AG20443 (cell line): Measurements from ENCODE around the gene SPINK6.

ENCODE experiments used
- DNase-seq: peaks from one replicate; pipeline ENCODE4 v3.0.0; 2012; ENCODE audit warnings: low spot score, mixed read lengths

SPINK6 gene, protein sequence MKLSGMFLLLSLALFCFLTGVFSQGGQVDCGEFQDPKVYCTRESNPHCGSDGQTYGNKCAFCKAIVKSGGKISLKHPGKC

DNA sequence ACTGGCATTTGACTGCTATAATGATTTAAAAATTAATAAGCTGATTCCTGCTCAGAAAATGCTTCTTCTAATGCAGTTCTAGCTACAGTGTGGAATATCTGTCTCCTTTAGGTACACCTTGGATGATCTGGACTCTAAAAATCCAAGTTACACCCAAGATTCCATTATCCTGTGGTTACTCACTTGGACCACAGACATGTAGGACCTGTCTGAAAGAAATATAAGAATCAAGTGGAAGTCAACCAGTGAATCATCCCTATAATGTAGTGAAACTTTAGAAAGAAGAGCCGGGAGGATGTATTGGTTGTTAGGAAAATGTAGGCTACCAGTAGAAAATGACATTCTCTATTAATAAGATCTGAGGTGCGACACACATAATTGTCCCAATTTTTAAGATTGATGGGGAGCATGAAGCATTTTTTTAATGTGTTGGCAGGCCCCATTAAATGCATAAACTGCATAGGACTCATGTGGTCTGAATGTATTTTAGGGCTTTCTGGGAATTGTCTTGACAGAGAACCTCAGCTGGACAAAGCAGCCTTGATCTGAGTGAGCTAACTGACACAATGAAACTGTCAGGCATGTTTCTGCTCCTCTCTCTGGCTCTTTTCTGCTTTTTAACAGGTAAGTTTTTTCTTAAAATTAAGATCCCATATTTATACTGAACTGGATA is at the start of gene SPINK6:
TSS of gene SPINK6 (plus strand) at position 512 of the 673 bp plus-strand sequence. CDS start at position 567, 55 bp downstream.
- no peak for DNase-seq

- DNase-seq: no peak
Observed at GRCh38 chr5:148156609-148157008, 46.2 kb upstream of the SPINK6 start.

DNA sequence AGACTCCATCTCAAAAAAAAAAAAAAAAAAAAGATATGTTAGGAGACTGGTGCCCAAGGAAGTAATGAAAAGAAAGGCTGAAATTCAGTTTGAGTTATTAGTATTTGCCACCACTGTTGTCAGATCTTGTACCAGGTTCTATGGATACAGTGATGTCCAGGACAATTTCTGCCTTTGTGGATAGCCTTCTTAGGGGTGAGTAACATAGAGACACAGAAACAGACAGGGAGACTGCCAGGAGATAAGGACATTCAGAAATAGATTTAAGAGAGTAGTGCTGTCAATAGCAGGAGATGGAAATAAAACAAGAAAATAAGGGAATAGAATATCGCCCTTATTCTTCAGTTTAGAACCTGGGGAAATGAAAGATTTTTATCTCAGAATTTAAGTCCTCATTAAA is 40.8 kb upstream of the SPINK6 start:
- DNase-seq: no peak

GRCh38 chr5:148163345-148163744 is 39.5 kb upstream of the SPINK6 start:
- no peak for DNase-seq

DNA sequence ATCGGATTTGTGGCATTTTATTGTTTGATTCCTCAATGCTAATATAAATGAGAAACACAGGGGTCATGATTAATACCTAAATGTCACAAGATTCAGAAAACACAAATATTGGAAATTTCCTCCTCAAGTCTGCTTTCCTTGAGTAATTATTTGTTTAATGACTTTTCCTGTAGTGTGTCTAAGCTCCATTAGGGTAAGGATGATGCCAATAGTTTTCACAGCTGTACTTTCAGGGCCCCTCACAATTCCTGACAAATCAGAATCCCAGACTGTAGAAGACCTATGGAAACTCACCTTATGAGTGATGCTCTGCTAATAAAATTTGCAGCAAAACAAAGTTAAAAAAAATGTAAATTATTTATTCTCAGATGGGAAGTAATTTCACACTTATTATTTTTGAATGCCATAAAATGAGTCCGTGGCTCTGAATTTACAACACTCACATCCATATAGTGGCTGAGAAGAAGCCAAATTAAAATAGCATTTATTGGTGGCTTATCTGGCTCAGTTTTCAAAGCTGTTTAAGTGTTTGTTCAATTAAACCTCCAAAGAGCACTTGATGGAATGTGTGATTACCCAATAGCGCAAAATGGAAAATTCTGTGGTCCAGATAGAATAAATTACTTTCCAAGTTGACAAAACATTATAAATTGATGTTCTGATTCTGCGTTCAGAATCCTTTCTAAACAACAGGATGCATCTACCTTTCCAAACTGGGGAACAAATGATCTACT is 36.1 kb upstream of the SPINK6 start:
- no peak for DNase-seq

DNA sequence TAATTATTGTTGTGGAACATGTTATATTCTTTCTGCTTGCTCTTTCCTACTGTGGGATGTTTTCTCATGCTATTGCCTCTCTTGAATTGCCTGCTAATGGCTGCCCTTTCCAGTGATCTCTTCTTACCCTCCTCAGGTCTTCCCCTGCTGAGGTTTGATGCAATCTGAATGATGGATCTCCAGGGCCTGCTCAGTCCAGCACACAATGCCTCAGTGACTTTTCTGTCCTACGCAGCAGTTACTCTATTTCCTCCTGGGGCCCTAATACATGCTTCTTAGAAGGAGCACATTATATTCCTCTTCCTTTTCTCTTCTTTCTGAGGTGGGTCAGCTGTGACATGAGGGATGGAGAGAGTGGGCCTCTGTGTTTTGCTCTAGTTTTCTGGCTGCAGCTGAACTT is 34.6 kb upstream of the SPINK6 start, which contains the start of gene SPINK14:
TSS of gene SPINK14 (plus strand) at position 301 of the 400 bp plus-strand sequence. CDS start 1,187 bp downstream, outside the sequence.
- DNase-seq: no peak

- DNase-seq: no peak
Observed at GRCh38 chr5:148172377-148172776, 30.5 kb upstream of the SPINK6 start.

- no peak for DNase-seq
Observed at GRCh38 chr5:148176480-148176879, 26.4 kb upstream of the SPINK6 start.

DNA sequence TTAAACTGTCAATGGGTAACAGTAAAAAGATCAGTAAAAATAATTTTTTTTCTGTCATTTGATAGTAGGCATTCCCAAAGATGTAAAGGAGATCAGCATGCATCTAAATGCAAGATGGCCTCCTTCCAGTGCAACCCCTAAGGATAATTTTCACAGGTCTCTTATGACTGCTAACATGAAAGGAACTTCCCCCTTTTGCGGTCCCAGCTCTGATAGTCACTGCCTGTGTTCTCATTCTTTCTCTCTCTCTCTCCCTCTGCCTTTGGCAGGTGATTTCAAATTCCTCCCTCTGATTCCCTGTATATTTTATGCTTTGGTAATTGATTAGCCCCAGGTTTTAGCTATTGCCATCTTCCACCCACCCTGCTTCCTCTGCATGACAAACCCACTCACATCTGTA is 25.6 kb upstream of the SPINK6 start:
- no peak for DNase-seq

GRCh38 chr5:148179234-148179824 is 23.5 kb upstream of the SPINK6 start:
- DNase-seq: peak; percentile 11

- DNase-seq: peak; percentile 9
Observed at GRCh38 chr5:148186248-148187003, 16.4 kb upstream of the SPINK6 start.

DNA sequence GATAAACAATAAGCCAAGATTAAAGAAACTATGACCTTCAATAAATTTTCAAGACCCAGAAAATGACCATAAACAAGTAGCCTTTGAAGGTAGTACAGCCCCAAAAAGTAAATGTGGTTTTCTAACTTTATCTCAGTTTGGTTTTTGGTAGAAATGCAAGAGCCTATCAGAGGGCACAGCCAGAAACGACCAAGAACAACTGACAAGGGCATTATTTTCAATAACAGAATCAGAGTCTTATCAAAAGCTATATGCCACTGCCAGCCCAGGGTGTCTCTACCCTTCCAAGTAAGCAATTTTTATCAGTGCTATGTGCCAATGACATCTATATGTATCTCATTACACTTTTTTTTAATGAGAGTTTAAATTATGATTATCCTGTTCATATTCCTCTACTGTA is 11.8 kb upstream of the SPINK6 start:
- no peak for DNase-seq

DNA sequence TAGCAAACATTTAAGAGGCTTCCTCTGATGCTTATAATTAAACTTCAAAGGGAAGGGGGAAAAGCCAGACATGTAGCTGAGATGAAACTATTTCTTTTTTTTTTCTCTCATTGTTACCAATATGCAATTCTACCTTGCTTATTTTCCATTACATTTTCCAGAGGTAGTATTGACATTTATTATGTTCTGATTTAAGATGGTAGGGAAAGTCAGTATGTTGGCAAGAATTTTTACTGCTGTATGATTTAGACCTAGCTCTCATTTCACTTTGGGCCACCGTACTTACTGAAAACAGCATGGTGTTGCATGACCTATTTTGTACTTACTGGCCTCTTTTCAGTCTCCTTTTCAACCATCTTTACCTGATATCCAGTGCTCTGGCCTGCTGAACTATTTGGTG is 9.6 kb upstream of the SPINK6 start:
- no peak for DNase-seq

DNA sequence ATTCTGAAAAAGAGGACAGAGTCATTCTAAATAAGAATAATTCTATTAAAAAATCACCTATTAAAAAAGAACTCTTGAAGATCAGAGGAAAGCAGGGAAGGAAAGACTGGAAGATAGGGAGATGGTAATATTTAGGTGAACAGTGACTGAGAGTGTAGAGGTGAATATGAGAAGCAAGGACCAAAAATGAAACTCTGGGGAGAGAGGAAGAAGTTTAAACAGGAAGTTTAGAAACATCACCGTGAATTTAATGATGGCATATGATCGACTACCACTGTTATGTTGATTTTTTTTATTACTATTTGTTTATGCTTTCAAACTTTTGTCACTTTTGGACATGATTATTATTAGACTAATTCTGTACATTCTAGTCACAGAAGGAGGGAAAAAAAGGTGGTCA is 1.7 kb upstream of the SPINK6 start:
- DNase-seq: no peak

DNA sequence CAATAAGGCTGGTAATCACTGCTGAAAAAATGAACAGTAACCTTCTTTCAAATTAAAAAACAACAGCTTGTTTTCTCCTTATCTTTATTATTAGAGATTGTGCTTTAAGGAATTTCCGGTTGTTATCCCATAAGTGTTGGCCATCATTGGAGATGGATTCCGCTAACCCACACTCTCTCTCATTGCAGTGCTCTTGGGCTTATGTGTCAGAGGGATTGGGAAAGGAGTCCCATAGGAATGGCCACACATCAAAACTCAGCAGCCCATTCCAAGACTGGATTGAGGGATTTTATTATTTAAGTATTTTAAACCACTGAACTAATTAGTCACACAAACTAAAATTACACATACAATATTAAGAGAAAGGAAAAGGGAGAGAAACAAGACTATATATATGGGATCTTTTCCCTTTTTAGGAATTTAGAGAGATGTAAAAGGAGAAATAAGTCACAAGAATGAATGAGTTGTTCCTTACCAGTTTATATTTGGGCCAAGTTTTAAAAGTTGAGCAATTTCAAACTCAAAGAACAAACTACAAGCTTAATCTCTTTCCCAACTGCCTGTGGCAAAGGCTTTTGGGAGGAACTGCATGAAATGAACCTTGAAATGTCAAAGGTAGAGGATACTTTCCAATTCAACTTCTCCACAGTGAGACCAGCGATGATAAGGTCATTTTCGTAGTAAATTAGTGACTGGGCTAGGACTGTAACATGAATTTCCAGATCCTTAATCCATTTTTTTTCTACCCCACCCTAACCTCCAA is 2.4 kb downstream of the SPINK6 start:
- DNase-seq: no peak

GRCh38 chr5:148205865-148206264 is 3.0 kb downstream of the SPINK6 start:
- no peak for DNase-seq

- no peak for DNase-seq
Observed at GRCh38 chr5:148206620-148207019, 3.8 kb downstream of the SPINK6 start.

- no peak for DNase-seq
Observed at GRCh38 chr5:148208226-148208625, 5.4 kb downstream of the SPINK6 start.

DNA sequence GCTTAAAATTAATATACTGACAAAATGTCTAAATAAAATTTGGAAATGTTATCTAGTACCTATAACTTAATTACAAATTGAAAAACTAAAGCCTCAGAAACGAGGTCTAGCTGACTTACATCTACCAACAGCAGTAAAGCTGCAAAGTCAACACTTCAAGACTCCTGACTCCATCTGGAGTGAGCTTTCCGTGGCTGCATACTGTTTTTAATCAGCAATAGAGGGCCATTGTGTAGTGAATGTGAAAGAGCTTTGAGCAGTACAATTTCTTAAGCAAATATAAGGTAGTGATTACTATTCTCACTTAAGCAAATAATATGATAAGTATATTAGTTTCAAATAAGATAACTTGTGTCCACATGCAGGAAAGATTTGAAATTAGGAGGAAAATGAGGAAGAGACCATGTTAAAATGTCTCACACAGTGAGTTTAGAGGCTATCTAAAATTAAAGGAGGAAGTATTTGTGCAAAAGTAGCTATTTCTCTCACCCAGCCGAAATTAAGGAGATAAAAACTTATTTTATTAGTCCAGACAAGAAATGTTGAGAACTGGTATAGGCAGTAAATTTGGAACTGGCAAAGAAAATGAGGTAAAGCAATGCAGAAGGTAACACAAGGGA is 6.4 kb downstream of the SPINK6 start:
- DNase-seq: no peak

- DNase-seq: no peak
Observed at GRCh38 chr5:148214665-148215185, 11.9 kb downstream of the SPINK6 start.

DNA sequence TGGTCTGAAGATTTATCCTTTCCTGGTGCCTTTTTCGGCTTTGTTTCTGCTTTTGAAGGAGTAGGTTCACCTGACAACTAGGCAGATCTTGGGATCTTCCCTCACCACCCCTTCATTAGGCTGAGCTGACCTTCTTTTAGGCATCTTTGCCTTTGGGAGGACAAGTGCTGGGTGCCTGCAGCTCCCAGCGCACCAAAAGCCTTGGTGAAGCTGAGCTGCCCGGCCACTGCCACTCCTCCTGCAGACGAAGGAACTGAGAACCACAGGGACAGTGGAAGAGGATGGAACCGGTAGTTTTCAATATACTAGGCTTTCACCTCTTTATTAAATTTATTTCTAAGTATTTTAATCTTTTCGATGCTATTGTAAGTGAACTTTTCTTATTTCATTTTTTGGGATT is 18.7 kb downstream of the SPINK6 start:
- DNase-seq: no peak
